ENCODE results near the gene CAMTA2.

Gene CAMTA2

GRCh38 chr17:5023588-5024147 lies 36.2 kb upstream of the CAMTA2 start:
- Histone ChIP-seq H3K4me1 (ENCODE audit: control insufficient read depth, insufficient read depth, low read depth, low read length) (peaks cover 8% of the 10 kb centered on the region), H3K79me1 (replicated peaks; ENCODE audit: low read length, poor library complexity, severe bottlenecking) (peaks cover 26% of the 10 kb centered on the region), H4K91ac (ENCODE audit: low read length) (no peak overlapping the region), H4K8ac (ENCODE audit: low read length) (no peak overlapping the region), H2BK120ac (ENCODE audit: low read depth, low read length) (no peak overlapping the region), H3K14ac (ENCODE audit: low read length in 2 of 2) (no peak overlapping the region), H3K36me3 (ENCODE audit: control insufficient read depth in 1 of 2, insufficient read depth in 2 of 2, low read depth in 1 of 2, low read length in 2 of 2) (peaks cover 62 to 63% of the 10 kb centered on the region in 2 experiments), H2BK5ac (ENCODE audit: low read depth, low read length, poor library complexity, severe bottlenecking) (no peak overlapping the region), H3K23ac (ENCODE audit: low read length in 2 of 2) (no peak overlapping the region), H2BK15ac (ENCODE audit: low read depth, poor library complexity, severe bottlenecking) (peak overlapping the region; percentile 18), H3K27me3 (ENCODE audit: control insufficient read depth in 1 of 2, insufficient read depth in 1 of 2, low read length in 2 of 2) (no peaks in the 10 kb centered on the region), H3K27ac (ENCODE audit: low read length, poor library complexity, severe bottlenecking) (no peak overlapping the region), H3K4me2 (ENCODE audit: low read length, poor library complexity, severe bottlenecking) (no peak overlapping the region), H3K4ac (ENCODE audit: low read depth in 1 of 2, low read length in 2 of 2) (no peak overlapping the region), H3K4me3 (ENCODE audit: insufficient read depth in 1 of 2, low read depth in 1 of 2, low read length in 2 of 2) (no peak overlapping the region), H3K9ac (ENCODE audit: low read length) (no peak overlapping the region), H3K9me3 (ENCODE audit: control insufficient read depth, low read length) (no peaks in the 10 kb centered on the region), H3K18ac (ENCODE audit: low read depth in 1 of 2, low read length in 2 of 2) (no peak overlapping the region), H2BK12ac (ENCODE audit: low read length in 2 of 2) (no peak overlapping the region), H2AFZ (ENCODE audit: low read depth, low read length) (no peak overlapping the region), H2AK5ac (ENCODE audit: low read length, severe bottlenecking) (no peak overlapping the region)
- DNase-seq = no peak
- 99% methylated on average over 19 of the region's 29 CpGs for WGBS

- Histone ChIP-seq H3K4me1 (ENCODE audit: control insufficient read depth, insufficient read depth, low read depth, low read length) (peaks cover 8% of the 10 kb centered on the region), H3K9me3 (ENCODE audit: control insufficient read depth, low read length) (no peaks in the 10 kb centered on the region), H3K27me3 (ENCODE audit: control insufficient read depth in 1 of 2, insufficient read depth in 1 of 2, low read length in 2 of 2) (no peaks in the 10 kb centered on the region), H3K23ac (ENCODE audit: low read length in 2 of 2) (no peak overlapping the region), H3K9ac (ENCODE audit: low read length) (no peak overlapping the region), H4K8ac (ENCODE audit: low read length) (no peak overlapping the region), H2BK120ac (ENCODE audit: low read depth, low read length) (no peak overlapping the region), H2AFZ (ENCODE audit: low read depth, low read length) (no peak overlapping the region), H2BK12ac (ENCODE audit: low read length in 2 of 2) (no peak overlapping the region), H4K91ac (ENCODE audit: low read length) (no peak overlapping the region), H2BK15ac (ENCODE audit: low read depth, poor library complexity, severe bottlenecking) (no peak overlapping the region), H2BK5ac (ENCODE audit: low read depth, low read length, poor library complexity, severe bottlenecking) (no peak overlapping the region), H3K27ac (ENCODE audit: low read length, poor library complexity, severe bottlenecking) (no peak overlapping the region), H2AK5ac (ENCODE audit: low read length, severe bottlenecking) (no peak overlapping the region), H3K36me3 (ENCODE audit: control insufficient read depth in 1 of 2, insufficient read depth in 2 of 2, low read depth in 1 of 2, low read length in 2 of 2) (peaks cover 72 to 74% of the 10 kb centered on the region in 2 experiments), H3K79me1 (replicated peaks; ENCODE audit: low read length, poor library complexity, severe bottlenecking) (peaks cover 26% of the 10 kb centered on the region), H3K14ac (ENCODE audit: low read length in 2 of 2) (no peak overlapping the region), H3K4me3 (ENCODE audit: insufficient read depth in 1 of 2, low read depth in 1 of 2, low read length in 2 of 2) (no peak overlapping the region), H3K4ac (ENCODE audit: low read depth in 1 of 2, low read length in 2 of 2) (no peak overlapping the region), H3K18ac (ENCODE audit: low read depth in 1 of 2, low read length in 2 of 2) (no peak overlapping the region), H3K4me2 (ENCODE audit: low read length, poor library complexity, severe bottlenecking) (no peak overlapping the region)
- no peak for DNase-seq
- 97% methylated on average over 30 of the region's 30 CpGs for WGBS
Measured at GRCh38 chr17:5022171-5022711, 34.8 kb upstream of the CAMTA2 start.

- 94% methylated on average over 20 of the region's 20 CpGs for WGBS
- H4K91ac ChIP-seq (ENCODE audit: low read length) = no peak overlapping the region
- no peak for DNase-seq
- no peak overlapping the region for H2BK15ac ChIP-seq (ENCODE audit: low read depth, poor library complexity, severe bottlenecking)
- no peak overlapping the region for H2BK12ac ChIP-seq (ENCODE audit: low read length in 2 of 2)
- H2BK5ac ChIP-seq (ENCODE audit: low read depth, low read length, poor library complexity, severe bottlenecking) = no peak overlapping the region
- no peak overlapping the region for H2AK5ac ChIP-seq (ENCODE audit: low read length, severe bottlenecking)
- no peak overlapping the region for H3K9ac ChIP-seq (ENCODE audit: low read length)
- H3K27ac ChIP-seq (ENCODE audit: low read length, poor library complexity, severe bottlenecking) = no peak overlapping the region
- H3K4me2 ChIP-seq (ENCODE audit: low read length, poor library complexity, severe bottlenecking) = no peak overlapping the region
- peaks cover 82 to 83% of the 10 kb centered on the region in 2 experiments for H3K36me3 ChIP-seq (ENCODE audit: control insufficient read depth in 1 of 2, insufficient read depth in 2 of 2, low read depth in 1 of 2, low read length in 2 of 2)
- H3K4me1 ChIP-seq (ENCODE audit: control insufficient read depth, insufficient read depth, low read depth, low read length) = peaks cover 4% of the 10 kb centered on the region
- no peaks in the 10 kb centered on the region for H3K27me3 ChIP-seq (ENCODE audit: control insufficient read depth in 1 of 2, insufficient read depth in 1 of 2, low read length in 2 of 2)
- no peak overlapping the region for H2AFZ ChIP-seq (ENCODE audit: low read depth, low read length)
- no peak overlapping the region for H3K14ac ChIP-seq (ENCODE audit: low read length in 2 of 2)
- H3K23ac ChIP-seq (ENCODE audit: low read length in 2 of 2) = no peak overlapping the region
- H3K9me3 ChIP-seq (ENCODE audit: control insufficient read depth, low read length) = no peaks in the 10 kb centered on the region
- no peak overlapping the region for H3K4me3 ChIP-seq (ENCODE audit: insufficient read depth in 1 of 2, low read depth in 1 of 2, low read length in 2 of 2)
- peaks cover 32% of the 10 kb centered on the region for H3K79me1 ChIP-seq (replicated peaks; ENCODE audit: low read length, poor library complexity, severe bottlenecking)
- H3K4ac ChIP-seq (ENCODE audit: low read depth in 1 of 2, low read length in 2 of 2) = no peak overlapping the region
- no peak overlapping the region for H2BK120ac ChIP-seq (ENCODE audit: low read depth, low read length)
- H4K8ac ChIP-seq (ENCODE audit: low read length) = no peak overlapping the region
- H3K18ac ChIP-seq (ENCODE audit: low read depth in 1 of 2, low read length in 2 of 2) = no peak overlapping the region
Measured at GRCh38 chr17:5020502-5021023, 33.1 kb upstream of the CAMTA2 start.

- Histone ChIP-seq H3K23ac (ENCODE audit: low read length in 2 of 2) (no peak overlapping the region), H4K91ac (ENCODE audit: low read length) (no peak overlapping the region), H4K8ac (ENCODE audit: low read length) (no peak overlapping the region), H2AK5ac (ENCODE audit: low read length, severe bottlenecking) (no peak overlapping the region), H3K36me3 (ENCODE audit: control insufficient read depth in 1 of 2, insufficient read depth in 2 of 2, low read depth in 1 of 2, low read length in 2 of 2) (peaks cover 84 to 86% of the 10 kb centered on the region in 2 experiments), H3K9ac (ENCODE audit: low read length) (no peak overlapping the region), H3K27me3 (ENCODE audit: control insufficient read depth in 1 of 2, insufficient read depth in 1 of 2, low read length in 2 of 2) (no peaks in the 10 kb centered on the region), H3K9me3 (ENCODE audit: control insufficient read depth, low read length) (no peaks in the 10 kb centered on the region), H3K27ac (ENCODE audit: low read length, poor library complexity, severe bottlenecking) (no peak overlapping the region), H2BK15ac (ENCODE audit: low read depth, poor library complexity, severe bottlenecking) (no peak overlapping the region), H3K18ac (ENCODE audit: low read depth in 1 of 2, low read length in 2 of 2) (no peak overlapping the region), H2BK120ac (ENCODE audit: low read depth, low read length) (no peak overlapping the region), H3K14ac (ENCODE audit: low read length in 2 of 2) (no peak overlapping the region), H3K4ac (ENCODE audit: low read depth in 1 of 2, low read length in 2 of 2) (no peak overlapping the region), H2AFZ (ENCODE audit: low read depth, low read length) (no peak overlapping the region), H3K4me2 (ENCODE audit: low read length, poor library complexity, severe bottlenecking) (no peak overlapping the region), H3K4me3 (ENCODE audit: insufficient read depth in 1 of 2, low read depth in 1 of 2, low read length in 2 of 2) (no peak overlapping the region), H3K4me1 (ENCODE audit: control insufficient read depth, insufficient read depth, low read depth, low read length) (peaks cover 4% of the 10 kb centered on the region), H3K79me1 (replicated peaks; ENCODE audit: low read length, poor library complexity, severe bottlenecking) (peaks cover 33% of the 10 kb centered on the region), H2BK12ac (ENCODE audit: low read length in 2 of 2) (no peak overlapping the region), H2BK5ac (ENCODE audit: low read depth, low read length, poor library complexity, severe bottlenecking) (no peak overlapping the region)
- DNase-seq = no peak
- WGBS = no CpG with 5 or more reads among the region's 1 CpG
Measured at GRCh38 chr17:5019475-5019956, 32.0 kb upstream of the CAMTA2 start.

Data from mesenchymal stem cell (in vitro differentiated cells and primary cell).